HEK293 (cell line): ENCODE data around the gene KLK7.
A peak's percentile ranks its signal among the peaks of the same experiment; 100 is the strongest.
"Not testable (repeated sequence)": the region's sequence is repeated elsewhere in the genome, so short reads cannot be mapped to it uniquely, and the experiment has no call there.

Experiments used
- CTCF ChIA-PET: fragments of 350-600 bp; formaldehyde crosslinking; extraction: SDS; loops from one replicate; lab custom pipeline; 2021; ENCODE audit warnings: antibody characterized with exemption; lab: Yijun Ruan, JAX
- POLR2A ChIA-PET: fragments of 300-600 bp; formaldehyde crosslinking; extraction: SDS; loops from one replicate; lab custom pipeline; 2020; ENCODE audit warnings: antibody characterized with exemption, inconsistent platforms; lab: Yijun Ruan, JAX
- H3K27ac ChIP-seq: fragments of 200-500 bp; sonication (Bioruptor generic); 2 replicates; pipeline ENCODE4 v1.5.1; 2014; ENCODE audit warnings: low read depth, low read length, control low read depth, inconsistent platforms; ENCODE audit errors: extremely low read depth
- H3K36me3 ChIP-seq, 2 experiments: fragments of 200-500 bp in 1 of 2; sonication (Bioruptor generic) in 1 of 2; 1 replicate in 1 of 2; 2 replicates in 1 of 2; pipeline ENCODE4 v1.5.1; 2014 to 2017; ENCODE audit warnings: inconsistent platforms in 2 of 2, low read length in 2 of 2; ENCODE audit not compliant: control insufficient read depth in 2 of 2, insufficient read depth in 1 of 2
- H3K4me1 ChIP-seq: fragments of 200-500 bp; sonication (Bioruptor generic); 2 replicates; pipeline ENCODE4 v1.5.1; 2014; ENCODE audit warnings: mild to moderate bottlenecking, low read length, inconsistent platforms; ENCODE audit not compliant: control insufficient read depth, insufficient read depth
- H3K4me3 ChIP-seq: 2 replicates; pipeline ENCODE4 v1.5.1; 2011; ENCODE audit warnings: low read depth, mild to moderate bottlenecking, control low read depth, low read length, moderate library complexity
- H3K9me3 ChIP-seq: fragments of 200-500 bp; sonication (Bioruptor generic); 2 replicates; pipeline ENCODE4 v1.5.1; 2014; ENCODE audit warnings: low read depth, low read length, inconsistent platforms; ENCODE audit not compliant: control insufficient read depth, insufficient read depth
- CTCF ChIP-seq: fragments of 450-650 bp; formaldehyde crosslinking; IDR thresholded peaks from 2 replicates; pipeline ENCODE4 v1.5.1; 2016; ENCODE audit warnings: missing biosample characterization, missing genetic modification characterization
- EGR2 ChIP-seq: fragments of 450-650 bp; formaldehyde crosslinking; IDR thresholded peaks from 2 replicates; pipeline ENCODE4 v1.5.1; 2016; ENCODE audit warnings: low read depth, missing biosample characterization, missing genetic modification characterization
- GLIS1 ChIP-seq: fragments of 450-650 bp; formaldehyde crosslinking; IDR thresholded peaks from 2 replicates; pipeline ENCODE4 v1.5.1; 2016; ENCODE audit warnings: missing biosample characterization, missing genetic modification characterization
- MZF1 ChIP-seq: fragments of 450-650 bp; formaldehyde crosslinking; IDR thresholded peaks from 2 replicates; pipeline ENCODE4 v1.5.1; 2017; ENCODE audit warnings: missing biosample characterization, missing genetic modification characterization, borderline replicate concordance
- PRDM10 ChIP-seq: fragments of 450-650 bp; formaldehyde crosslinking; IDR thresholded peaks from 2 replicates; pipeline ENCODE4 v1.5.1; 2016; ENCODE audit warnings: missing biosample characterization, missing genetic modification characterization
- SETDB1 ChIP-seq: IDR thresholded peaks from one replicate; pipeline ENCODE4 v1.6.1; 2017; ENCODE audit warnings: mild to moderate bottlenecking, low read length, moderate library complexity, mixed read lengths; ENCODE audit not compliant: insufficient read length
- YY1 ChIP-seq: fragments of 450-650 bp; formaldehyde crosslinking; IDR thresholded peaks from 2 replicates; pipeline ENCODE4 v1.5.1; 2018; ENCODE audit warnings: missing biosample characterization, missing genetic modification characterization
- ZBTB17 ChIP-seq: fragments of 450-650 bp; formaldehyde crosslinking; IDR thresholded peaks from 2 replicates; pipeline ENCODE4 v1.5.1; 2016; ENCODE audit warnings: missing biosample characterization, missing genetic modification characterization
- ZBTB21 ChIP-seq: fragments of 450-650 bp; formaldehyde crosslinking; IDR thresholded peaks from 2 replicates; pipeline ENCODE4 v1.5.1; 2017; ENCODE audit warnings: missing biosample characterization, missing genetic modification characterization
- ZFHX2 ChIP-seq: fragments of 450-650 bp; formaldehyde crosslinking; conservative IDR thresholded peaks from 2 replicates; pipeline ENCODE4 v1.5.1; 2016; ENCODE audit warnings: missing biosample characterization, missing genetic modification characterization
- ZFP3 ChIP-seq: fragments of 450-650 bp; formaldehyde crosslinking; IDR thresholded peaks from 2 replicates; pipeline ENCODE4 v1.5.1; 2016; ENCODE audit warnings: low read depth, missing biosample characterization, missing genetic modification characterization
- ZNF155 ChIP-seq: fragments of 450-650 bp; formaldehyde crosslinking; IDR thresholded peaks from 2 replicates; pipeline ENCODE4 v1.5.1; 2016; ENCODE audit warnings: missing biosample characterization, missing genetic modification characterization
- ZNF37A ChIP-seq: fragments of 450-650 bp; IDR thresholded peaks from 2 replicates; pipeline ENCODE4 v1.5.1; 2018; ENCODE audit warnings: missing biosample characterization, missing genetic modification characterization
- ZNF488 ChIP-seq: fragments of 450-650 bp; formaldehyde crosslinking; IDR thresholded peaks from 2 replicates; pipeline ENCODE4 v1.5.1; 2016; ENCODE audit warnings: missing biosample characterization, missing genetic modification characterization
- ZNF510 ChIP-seq: fragments of 450-650 bp; formaldehyde crosslinking; IDR thresholded peaks from 2 replicates; pipeline ENCODE4 v1.5.1; 2018; ENCODE audit warnings: mild to moderate bottlenecking, missing genetic modification characterization, missing biosample characterization; ENCODE audit not compliant: insufficient replicate concordance
- ZNF610 ChIP-seq: fragments of 450-650 bp; formaldehyde crosslinking; IDR thresholded peaks from 2 replicates; pipeline ENCODE4 v1.5.1; 2016; ENCODE audit warnings: missing biosample characterization, missing genetic modification characterization, borderline replicate concordance
- ZNF658 ChIP-seq: fragments of 450-650 bp; formaldehyde crosslinking; IDR thresholded peaks from 2 replicates; pipeline ENCODE4; 2016; ENCODE audit warnings: missing biosample characterization, missing genetic modification characterization
- ZNF660 ChIP-seq: fragments of 450-650 bp; IDR thresholded peaks from 2 replicates; pipeline ENCODE4 v1.5.1; 2018; ENCODE audit warnings: missing biosample characterization, mild to moderate bottlenecking, missing genetic modification characterization
- ZNF747 ChIP-seq: fragments of 450-650 bp; formaldehyde crosslinking; IDR thresholded peaks from 2 replicates; pipeline ENCODE4 v1.5.1; 2016; ENCODE audit warnings: missing biosample characterization, missing genetic modification characterization
- ZNF837 ChIP-seq: fragments of 450-650 bp; formaldehyde crosslinking; IDR thresholded peaks from 2 replicates; pipeline ENCODE4 v1.5.1; 2016; ENCODE audit warnings: missing biosample characterization, missing genetic modification characterization
- ZNF843 ChIP-seq: fragments of 450-650 bp; formaldehyde crosslinking; IDR thresholded peaks from 2 replicates; pipeline ENCODE4 v1.5.1; 2016; ENCODE audit warnings: missing biosample characterization, missing genetic modification characterization
- ZSCAN18 ChIP-seq: fragments of 450-650 bp; formaldehyde crosslinking; IDR thresholded peaks from 2 replicates; pipeline ENCODE4 v1.5.1; 2016; ENCODE audit warnings: missing biosample characterization, missing genetic modification characterization

Gene KLK7

GRCh38 chr19:50984416-50984815 lies 699 bp upstream of the KLK7 start:
- H3K4me1 ChIP-seq, H3K36me3 ChIP-seq, H3K27ac ChIP-seq, POLR2A ChIA-PET, H3K9me3 ChIP-seq, H3K4me3 ChIP-seq: not testable (repeated sequence)
- CTCF ChIA-PET, result interaction anchor here (0.9 to 1.2 kb wide), 2 partner anchors 32 to 110 kb away, joined by 4 to 5 read pairs; no protein-coding TSS in a partner anchor

- Histone ChIP-seq H3K4me1 (no peaks in the 10 kb centered on the region), H3K36me3 (no peaks in the 10 kb centered on the region; a peak in 1 of 3 replicates), H3K4me3 (no peak overlapping the region), H3K9me3 (no peaks in the 10 kb centered on the region), H3K27ac (no peak overlapping the region)
- ChIA-PET CTCF (no interaction called here), POLR2A (no interaction called here)
- TF ChIP-seq ZNF37A (tag by site-specific recombination), result no peak
- no peak for TF ChIP-seq ZSCAN18 (tag by site-specific recombination)
These were observed 1.5 kb downstream of the KLK7 start for GRCh38 chr19:50982186-50982585.

- TF ChIP-seq ZNF488 (tag by site-specific recombination) (no peak), ZNF510 (tag by site-specific recombination) (no peak), GLIS1 (tag by site-specific recombination) (no peak), ZFHX2 (tag by site-specific recombination) (peak; percentile 95), EGR2 (tag by site-specific recombination) (peak; percentile 94), ZNF155 (tag by site-specific recombination) (no peak), ZNF610 (tag by site-specific recombination) (no peak), ZBTB21 (tag by site-specific recombination) (no peak), ZNF747 (tag by site-specific recombination) (no peak), YY1 (tag by site-specific recombination) (no peak), CTCF (tag by site-specific recombination) (no peak)
- H3K9me3 ChIP-seq, result no peaks in the 10 kb centered on the region
- no peak overlapping the region for H3K4me3 ChIP-seq
- no peaks in the 10 kb centered on the region for H3K4me1 ChIP-seq
- ChIA-PET CTCF (no interaction called here), POLR2A (no interaction called here)
- no peak overlapping the region for H3K27ac ChIP-seq
- no peaks in the 10 kb centered on the region; a peak in 1 of 3 replicates for H3K36me3 ChIP-seq
These were observed 2.0 kb downstream of the KLK7 start for GRCh38 chr19:50981587-50982146.

- no peaks in the 10 kb centered on the region for H3K36me3 ChIP-seq
- no peaks in the 10 kb centered on the region for H3K9me3 ChIP-seq
- H3K27ac ChIP-seq, result no peak overlapping the region
- H3K4me3 ChIP-seq, result no peak overlapping the region
- POLR2A ChIA-PET, result no interaction called here
- CTCF ChIA-PET, result no interaction called here
- H3K4me1 ChIP-seq, result no peaks in the 10 kb centered on the region
- TF ChIP-seq ZBTB17 (tag by site-specific recombination) (no peak), PRDM10 (no peak), ZFP3 (tag by site-specific recombination) (no peak), ZNF837 (tag by site-specific recombination) (no peak), ZNF658 (tag by site-specific recombination) (no peak), ZNF843 (no peak), MZF1 (tag by site-specific recombination) (no peak), ZBTB21 (tag by site-specific recombination) (no peak), SETDB1 (no peak), ZNF660 (no peak)
These were observed 3.5 kb downstream of the KLK7 start for GRCh38 chr19:50980208-50980607.
